Measurements from ENCODE around the gene DARS1.
"Not testable (repeated sequence)": the region's sequence is repeated elsewhere in the genome, so short reads cannot be mapped to it uniquely, and the experiment has no call there.

The DARS1 gene

DNA sequence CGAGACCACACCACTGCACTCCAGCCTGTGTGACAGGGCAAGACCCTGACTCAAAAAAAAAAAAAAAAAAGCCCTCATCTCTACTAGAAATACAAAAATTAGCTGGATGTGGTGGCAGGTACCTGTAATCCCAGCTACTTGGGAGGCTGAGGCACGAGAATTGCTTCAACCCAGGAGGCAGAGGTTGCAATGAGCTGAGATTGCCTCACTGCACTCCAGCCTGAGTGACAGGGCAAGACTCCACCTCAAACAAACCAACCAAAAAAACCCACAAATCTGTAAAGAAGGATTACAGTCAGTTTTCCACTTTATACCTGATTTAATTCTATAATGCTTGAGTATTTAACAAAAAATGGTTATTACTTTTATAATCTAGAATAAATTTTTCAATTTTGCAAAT is 9.7 kb downstream of the DARS1 start:
- DNase-seq, result no peak

DNA sequence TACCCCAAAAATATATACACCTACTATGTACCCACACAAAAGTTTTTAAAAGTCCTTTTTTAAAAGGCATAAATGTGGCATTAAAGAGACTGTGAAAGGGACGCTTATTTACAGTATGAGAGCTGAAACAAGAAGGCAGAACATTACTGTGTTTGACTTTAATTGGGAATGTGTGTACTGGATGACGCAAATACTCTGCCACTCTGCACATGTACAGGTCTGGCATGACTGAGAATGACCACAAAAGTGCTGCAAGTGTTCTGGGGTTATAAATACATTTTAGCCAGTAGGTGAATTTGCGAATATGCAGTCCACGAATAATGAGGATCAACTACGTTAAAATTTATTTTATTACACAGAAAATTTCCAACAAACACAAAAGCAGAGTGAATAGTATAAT is 11.4 kb downstream of the DARS1 start:
- DNase-seq, result no peak

DNA sequence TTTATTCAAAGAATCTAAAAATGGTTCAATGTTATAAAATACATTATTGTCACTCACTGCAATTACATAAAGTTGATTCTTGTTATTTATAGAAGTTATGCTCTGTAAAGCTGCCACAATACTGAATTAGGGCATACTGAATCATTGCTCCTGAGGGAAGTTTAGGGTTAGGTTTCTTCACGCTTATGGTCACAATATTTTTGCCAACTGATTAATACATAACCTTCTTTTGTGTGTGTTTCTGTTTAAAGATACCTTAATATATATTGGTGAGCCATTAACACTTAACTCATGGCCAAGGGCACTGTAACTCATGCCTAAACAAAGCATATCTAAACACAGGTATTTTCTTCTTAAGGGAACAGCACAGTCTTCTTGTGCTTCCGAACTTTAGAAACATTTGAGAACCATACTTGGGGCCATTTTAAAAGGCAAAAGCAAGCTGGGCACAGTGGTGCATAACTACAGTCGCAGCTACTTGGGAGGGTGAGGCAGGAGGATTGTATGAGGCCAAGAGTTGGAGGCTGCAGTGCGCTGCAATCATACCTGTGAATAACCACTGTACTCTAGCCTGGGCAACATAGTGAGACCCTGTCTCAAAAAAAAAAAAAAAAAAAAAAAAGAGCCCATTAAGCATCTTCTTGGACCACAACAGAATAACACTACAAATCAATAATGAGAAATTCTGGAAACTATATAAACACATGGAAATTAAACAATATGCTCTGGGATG is 15.6 kb downstream of the DARS1 start:
- DNase-seq, result no peak

DNA sequence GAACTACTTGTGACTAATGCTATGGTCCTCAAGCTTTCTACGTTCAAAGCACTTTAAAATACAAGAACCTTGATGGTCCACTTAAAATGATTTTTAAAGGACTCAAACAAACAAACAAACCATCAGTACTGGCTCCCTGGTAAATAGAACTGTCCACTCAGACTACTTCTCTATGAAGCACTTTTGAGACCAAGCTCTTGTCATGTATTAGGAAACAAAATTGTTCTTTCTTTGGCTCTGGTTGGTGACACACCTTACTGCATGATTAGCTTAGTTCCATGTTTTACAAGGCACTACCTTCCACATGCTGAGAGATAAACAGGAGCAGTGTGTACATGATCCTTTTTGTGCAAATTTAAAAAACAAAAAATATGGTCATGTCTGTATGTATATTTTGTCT is 19.7 kb downstream of the DARS1 start:
- no peak for DNase-seq

DNA sequence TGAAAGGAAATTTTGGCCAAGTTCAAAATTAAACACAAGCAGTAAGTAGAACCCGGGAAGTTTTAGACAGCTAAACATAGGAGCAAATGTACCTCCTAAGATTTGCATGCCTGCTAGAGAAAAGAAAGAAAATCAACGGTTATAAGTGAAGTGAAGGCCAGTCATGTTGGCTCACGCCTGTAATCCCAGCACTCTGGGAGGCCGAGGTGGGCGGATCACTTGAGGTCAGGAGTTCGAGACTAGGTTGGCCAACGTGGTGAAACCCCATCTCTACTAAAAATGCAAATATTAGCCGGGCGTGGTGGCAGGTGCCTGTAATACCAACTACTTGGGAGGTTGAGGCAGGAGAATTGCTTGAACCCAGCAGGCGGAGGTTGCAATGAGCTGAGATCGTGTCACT is 21.0 kb downstream of the DARS1 start:
- not testable (repeated sequence) for DNase-seq

DNA sequence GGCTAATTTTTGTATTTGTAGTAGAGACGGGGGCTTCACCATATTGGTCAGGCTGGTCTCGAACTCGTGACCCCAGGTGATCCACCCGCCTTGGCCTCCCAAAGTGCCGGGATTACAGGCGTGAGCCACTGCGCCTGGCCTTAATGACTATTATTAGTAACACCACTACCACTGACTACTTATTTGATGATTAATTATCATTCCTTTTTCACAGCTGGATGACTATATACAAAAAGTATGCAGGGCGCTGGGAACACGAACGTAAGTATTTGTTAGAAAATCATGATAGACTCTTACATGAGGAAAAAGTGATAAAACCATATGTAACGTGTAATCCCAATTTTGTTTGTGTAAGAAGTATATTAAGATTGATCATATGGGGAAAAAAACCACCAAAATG is 21.6 kb downstream of the DARS1 start:
- DNase-seq, result no peak

DNA sequence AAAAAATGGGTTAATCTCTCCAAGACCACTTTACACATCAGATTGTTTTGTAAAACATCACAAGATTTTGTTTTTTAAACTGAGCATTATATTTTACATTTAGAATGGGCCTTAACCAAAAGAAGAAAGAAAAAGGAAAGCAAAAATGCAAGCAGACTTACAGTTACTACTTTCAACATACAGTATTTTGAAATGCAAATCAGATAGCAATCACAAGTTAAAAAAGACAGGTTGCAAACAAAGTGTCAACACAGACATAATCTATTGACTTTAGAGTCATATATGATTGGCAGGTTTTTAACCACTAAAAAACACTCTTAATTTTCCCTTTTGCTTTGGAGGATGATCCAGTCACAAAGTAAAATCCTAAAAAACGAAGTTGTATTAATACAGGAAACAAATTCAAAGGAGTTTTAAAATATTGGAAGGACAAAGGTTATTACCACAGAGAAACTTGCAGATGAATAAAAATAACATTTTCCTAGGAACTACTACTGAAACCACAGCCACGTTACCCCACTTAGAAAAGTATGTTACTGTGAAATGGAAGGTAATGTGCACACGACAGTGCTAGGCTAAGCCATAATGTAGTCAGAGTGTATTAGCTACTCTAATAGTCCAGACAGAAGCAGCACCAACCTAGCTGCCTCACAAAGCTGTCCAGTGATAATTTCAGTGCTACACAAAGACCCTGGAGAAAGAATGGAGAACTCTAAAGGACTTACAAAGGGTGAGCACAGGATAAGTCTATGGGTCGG is 22.9 kb downstream of the DARS1 start:
- DNase-seq, result no peak

DNA sequence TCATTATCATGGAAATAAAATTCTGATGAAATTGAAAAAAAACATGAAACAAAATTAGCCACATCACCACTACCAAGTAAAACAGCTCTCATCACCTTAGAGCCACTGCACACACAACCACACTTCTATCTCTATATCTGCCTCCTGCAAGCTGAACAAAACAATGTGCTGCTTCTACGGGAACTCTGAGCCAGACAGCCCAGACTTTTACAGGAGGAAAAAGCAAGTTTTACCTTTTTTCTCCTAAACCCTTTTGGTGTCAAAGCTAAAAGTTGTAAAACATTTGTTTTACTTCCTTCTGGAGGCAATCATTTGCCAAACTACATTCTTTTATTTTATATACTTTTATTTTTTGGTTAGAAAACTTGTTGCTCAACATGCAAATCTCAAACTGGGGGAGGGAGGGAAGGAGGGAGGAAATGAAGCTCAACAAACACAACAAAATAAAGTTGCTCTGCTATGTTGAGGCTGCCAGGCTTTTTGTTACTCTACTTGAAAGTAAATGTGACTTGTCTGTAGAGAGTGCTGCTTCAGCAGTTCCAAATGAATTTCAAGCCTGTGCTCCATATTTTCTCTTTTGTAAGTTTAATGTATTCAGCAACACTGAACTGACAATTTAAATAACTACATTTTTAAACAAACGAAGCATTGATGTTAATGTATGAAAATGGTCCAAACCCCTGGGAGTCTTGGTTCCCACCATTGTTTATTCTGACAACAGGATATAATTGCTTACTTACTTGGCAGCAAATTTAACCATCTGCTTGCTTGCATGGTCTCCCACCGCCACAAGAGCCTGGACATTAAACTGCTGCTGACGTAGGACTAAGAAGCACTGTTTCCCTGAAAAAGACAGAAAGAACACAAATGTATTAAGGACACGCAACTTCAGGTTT is 24.5 kb downstream of the DARS1 start:
- peak; percentile 41 for DNase-seq

DNA sequence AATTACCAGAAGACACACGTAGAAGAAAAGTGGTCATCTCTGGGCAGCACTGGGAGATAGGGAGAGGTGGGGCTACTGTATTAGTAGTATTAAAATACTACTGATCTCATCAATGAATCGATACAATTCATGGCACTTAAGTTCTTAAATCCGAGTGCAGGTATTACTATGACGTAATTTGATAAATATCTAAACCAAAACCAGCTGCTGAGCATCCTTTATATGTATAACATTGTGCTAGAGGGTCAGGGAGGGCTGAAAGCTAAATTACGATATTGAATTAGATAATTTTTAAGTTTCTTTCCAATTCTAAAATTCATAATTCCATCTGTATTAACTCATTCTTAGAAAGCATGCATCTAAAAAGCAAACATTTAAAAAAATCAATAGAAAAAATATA is 25.3 kb downstream of the DARS1 start:
- no peak for DNase-seq

DNA sequence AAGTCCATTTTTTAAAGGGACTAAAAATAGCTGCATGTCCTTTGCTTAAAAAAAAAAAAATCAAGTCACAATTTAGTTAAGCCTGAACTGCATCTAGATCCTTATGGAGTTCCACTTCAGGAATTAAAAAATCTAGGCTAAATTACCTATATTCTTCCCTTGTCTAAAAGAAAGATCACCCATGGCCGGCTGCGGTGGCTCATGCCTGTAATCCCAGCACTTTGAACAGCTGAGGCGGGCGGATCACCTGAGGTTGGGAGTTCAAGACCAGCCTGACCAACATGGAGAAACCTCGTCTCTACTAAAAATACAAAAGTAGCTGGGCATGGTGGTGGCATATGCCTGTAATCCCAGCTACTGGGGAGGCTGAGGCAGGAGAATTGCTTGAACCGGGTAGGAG is 26.5 kb downstream of the DARS1 start:
- DNase-seq, result not testable (repeated sequence)

DNA sequence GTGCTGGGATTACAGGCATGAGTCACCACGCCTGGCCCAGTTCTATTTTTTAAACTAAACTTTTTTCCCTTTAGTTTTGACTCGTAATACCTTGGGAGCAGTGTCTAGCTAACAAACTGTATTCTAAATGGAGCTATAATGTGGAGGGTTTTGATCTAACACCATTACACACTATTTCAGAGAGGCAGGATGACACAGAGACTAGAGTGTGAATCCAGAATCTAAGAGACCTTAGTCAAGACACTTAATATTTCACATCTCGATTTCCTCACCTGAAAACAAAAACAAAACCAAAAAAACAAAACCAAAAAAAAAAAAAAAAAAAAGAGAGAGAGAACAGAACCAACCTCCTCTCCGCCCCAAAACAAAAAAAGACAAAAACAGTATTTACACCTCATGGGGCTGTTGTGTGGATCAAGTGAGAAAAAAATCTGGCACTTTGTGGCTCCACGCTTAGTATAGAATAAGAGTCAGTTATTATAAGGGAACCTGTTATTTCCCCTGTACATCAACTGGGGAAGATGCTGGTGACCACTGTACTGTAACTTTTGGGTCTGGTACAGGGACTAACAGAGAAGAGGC is 31.3 kb downstream of the DARS1 start:
- no peak for DNase-seq

DNA sequence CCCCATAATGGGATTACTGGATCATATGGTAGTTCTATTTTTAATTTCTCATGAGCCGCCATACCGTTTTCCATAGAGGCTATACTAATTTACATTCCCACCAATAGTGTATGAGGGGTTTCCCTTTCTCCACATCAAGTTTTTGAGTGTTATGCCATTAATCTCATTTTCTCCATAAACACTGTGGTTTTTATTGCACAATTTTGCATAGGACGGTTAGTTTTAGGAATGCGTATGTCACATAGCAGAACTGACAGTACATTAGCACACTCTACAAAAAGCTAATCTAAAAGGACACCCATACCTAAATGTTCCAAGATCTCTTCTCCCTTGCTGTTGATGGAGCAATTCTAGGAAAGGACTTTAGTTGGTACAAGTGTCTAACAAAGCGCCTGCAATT is 32.5 kb downstream of the DARS1 start:
- no peak for DNase-seq

DNA sequence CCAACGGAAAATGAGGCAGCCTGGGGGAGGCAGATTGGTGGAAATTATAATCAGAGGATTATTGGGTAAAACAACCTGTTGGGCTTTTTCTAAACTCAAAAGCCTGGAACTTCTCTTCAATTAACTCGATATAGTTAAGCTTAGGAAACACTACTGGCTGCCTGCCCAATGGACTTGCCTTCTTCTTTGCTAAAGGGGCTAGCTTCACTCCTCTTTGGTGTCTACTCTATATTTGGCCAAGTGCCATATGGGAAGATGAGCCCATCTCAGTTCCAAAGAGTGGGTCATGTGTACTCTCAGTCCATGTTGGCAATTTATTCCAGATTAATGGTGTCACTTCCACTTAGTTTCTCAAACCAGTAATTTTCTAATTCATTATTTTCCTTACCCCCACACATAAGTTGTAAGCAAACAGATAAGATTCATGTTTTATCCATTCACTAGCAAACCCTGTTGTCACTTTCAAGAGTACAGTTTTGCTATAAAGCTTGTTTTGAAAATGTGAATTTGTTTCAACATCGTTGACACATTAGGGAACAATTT is 34.3 kb downstream of the DARS1 start:
- no peak for DNase-seq

DNA sequence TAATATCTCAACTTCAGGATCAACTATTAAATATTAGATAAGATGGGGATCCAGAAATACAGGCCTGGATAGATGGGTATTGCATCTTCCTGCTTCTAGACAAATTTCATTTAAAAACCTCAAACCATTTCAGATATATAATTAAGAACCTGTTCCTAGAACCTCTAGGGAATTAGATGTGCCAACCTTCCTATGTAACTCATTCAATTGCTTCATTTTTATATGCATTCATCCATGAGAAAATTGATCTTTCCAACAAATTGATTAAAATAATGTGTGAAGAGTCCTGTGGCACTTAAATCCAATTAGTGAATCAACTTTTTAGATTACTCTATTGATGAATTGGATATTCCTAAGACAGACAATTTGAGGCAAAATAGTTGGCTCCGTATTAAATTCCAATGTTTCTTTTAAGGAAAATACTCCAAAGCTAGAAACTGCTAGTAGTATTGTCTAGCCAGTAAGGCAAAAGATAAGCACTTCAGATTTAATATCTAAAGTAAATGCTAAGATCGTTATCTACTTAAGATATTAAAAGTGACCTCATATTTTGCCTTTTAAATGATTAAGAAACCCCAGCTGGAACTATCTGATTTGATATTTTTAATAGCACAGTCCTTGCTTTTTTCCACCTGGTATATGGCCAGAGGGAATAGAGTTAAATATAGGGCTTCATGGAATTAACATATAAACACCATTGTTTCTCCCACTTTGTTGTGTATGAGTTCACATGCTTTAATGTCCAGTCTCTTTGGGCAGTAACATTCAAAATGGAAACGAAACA is 35.8 kb downstream of the DARS1 start:
- no peak for DNase-seq

DNA sequence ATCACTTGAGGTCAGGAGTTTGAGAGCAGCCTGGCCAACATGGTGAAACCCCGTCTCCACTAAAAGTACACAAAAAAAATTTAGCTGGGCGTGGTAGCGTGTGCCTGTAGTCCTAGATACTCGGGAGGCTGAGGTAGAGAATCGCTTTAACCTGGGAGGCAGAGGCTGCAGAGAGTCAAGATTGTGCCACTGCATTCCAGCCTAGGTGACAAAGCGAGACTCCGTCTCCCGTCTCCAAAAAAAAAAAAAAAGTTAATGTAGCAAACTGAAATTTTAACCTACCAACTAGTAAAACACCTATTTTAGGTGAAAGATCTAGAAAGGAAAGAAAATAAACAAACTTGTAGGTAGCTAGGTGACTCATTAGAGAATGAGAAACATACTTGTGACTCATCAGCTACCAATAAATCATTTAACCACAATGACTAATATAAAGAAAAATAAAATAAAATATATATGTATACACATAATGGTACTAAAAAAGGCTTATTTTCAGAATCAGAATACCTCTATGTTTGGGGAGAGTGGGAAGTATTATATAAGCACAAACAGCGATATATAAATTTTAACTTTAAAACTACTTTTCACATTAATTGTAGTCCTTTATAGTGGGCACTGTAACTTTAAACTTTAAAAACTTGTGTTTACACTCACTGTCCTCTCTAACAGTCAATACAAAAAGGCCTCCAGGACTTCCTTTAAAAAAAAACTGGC is 36.6 kb downstream of the DARS1 start:
- peak; percentile 65 for DNase-seq

DNA sequence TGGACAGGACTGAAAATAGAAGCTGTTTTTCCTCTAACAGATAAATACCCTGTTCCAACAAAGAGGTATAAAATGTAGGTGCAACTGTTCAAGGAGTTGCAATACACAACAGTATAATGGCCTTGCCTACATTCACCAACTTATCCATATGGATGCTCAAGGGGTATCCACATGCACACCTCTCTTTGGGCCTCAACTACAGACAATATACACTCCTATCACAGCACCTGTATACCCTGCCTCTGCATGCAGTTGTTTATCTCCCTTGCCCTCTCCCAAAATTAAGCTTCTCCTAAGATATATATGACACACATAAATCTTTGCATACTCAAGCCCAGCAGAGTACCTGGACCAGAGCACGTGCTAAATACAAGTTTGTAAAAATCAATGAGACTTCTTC is 37.3 kb downstream of the DARS1 start:
- DNase-seq, result no peak

DNA sequence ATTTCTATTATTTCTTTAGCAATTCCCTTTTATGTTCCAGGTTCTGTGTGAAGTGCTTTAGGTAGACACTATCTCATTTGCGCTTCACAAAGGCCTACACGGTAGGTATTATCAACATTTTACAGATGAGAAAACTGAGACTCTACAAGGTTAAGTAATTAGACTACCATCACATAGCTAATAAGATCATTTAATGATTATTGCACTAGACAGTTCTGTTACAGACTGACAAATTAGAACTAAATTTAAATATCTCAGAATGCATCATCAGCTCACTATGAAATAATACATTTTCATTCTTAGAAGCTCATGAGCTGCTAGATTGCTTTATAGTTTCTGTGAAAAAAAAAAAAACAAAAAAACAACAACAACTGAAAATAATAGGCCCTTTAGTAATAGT is 37.9 kb downstream of the DARS1 start:
- DNase-seq, result no peak

DNA sequence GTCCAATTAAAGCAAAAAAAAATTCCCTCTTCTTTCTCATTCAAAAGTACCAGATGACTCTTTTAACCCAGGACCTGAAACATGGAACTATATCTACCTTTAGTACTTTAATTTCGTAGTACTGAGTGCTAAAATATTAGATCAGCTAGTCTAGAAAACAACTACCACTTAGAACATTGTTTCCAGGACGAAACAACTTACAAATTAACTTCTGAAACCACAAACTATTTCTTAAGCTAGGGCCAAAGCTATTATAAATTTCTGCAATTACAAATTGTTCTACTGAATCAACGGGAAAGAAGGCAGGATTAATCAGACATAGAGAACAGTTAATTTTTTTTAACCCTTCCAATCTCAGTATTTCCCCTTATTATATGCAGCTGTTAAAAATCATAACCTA is 39.9 kb downstream of the DARS1 start:
- no peak for DNase-seq

DNA sequence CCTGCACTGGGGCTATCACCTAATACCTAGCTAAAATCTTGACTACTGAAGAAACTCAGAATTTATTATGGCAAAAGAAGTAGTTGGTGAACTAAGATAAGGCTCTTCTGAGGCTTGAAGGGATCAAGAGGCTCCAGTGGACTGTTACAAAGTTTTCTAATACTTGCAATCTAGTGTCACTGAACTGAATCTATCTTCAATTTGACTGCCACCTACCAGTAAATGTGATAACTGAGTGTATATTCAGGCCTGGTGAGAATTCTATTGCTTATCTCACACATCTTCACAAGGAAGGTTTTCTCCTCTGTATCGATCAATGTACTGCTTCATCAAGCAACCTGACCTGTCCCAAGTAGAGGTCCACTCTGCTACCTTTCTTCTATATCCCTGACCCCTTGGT is 40.8 kb downstream of the DARS1 start:
- no peak for DNase-seq

DNA sequence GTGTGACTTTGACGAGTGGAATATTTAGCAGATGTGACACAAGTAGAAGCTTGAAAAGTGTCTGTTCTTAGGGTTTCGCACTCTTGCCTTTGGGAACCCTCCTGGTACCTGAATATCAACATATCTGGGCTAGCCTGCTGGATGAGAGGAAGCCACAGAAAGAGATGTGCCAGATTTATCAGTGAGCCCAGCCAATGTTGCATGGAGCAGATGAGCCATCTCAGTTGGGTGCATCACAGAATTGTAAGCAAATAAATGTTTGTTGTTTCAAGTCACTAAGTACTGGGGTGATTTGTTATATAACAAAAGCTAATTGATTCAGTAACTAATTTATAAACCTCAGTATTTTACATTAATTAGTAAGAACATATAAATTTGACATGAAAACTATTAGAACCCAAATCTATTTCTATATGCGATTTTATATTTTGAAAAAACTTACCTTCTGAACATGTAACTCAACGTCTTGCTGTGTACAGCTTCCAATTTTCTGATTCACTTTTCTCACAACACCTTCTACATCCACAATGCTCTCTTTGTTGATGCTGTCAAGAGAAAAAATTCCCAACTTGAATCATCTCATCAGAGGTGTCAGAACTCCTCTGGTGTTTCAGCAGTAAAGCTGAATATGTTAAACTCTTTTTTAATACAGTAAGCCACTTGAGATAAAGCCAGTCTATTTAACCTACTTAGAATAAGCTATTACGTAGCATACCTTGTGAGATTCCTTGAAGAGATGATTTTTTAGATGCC is 42.3 kb downstream of the DARS1 start:
- no peak for DNase-seq

DNA sequence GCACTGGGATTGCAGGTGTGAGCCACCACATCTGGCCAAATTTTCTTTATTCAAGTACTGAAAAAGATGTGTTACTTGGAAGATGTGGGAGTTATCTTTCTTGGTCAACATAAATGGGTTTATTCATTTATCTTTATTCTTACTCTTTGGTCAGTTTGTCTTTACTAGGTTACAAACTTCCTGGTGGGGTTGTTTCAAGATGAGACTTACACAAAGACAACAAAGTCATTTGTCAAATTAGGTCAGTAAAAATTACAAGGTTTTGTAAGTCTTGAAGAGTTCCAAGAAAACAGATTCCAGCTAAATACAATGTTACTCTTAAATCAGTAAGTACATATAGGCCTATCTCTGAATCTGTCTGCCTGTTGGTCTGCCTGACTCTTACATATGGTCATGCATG is 48.9 kb downstream of the DARS1 start:
- DNase-seq, result no peak
